Measurements from ENCODE around the gene CCDC13.
"Not testable (repeated sequence)": the region's sequence is repeated elsewhere in the genome, so short reads cannot be mapped to it uniquely, and the experiment has no call there.

Gene CCDC13, protein sequence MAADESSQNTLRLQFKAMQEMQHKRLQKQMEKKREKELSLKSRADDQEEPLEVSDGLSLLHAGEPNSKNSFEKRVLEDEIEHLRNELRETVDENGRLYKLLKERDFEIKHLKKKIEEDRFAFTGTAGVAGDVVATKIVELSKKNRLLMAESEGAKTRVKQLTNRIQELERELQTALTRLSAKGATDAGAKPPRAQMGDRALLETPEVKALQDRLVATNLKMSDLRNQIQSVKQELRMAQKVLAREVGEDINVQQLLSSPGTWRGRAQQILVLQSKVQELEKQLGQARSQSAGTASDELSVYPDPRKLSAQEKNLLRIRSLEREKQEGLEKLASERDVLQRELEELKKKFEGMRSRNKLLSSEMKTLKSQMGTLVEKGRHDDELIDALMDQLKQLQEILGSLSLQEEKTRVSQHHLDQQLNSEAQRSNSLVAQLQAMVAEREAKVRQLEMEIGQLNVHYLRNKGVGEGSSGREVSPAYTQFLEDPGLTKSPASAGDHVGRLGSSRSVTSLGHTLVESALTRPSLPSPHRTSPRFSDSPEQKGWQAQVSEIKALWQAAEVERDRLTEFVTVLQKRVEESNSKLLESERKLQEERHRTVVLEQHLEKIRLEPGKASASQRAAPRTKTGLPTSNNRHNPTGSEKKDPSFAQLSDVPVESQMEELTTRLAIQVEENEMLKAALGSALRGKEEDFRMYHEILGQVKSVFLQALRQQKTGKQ

DNA sequence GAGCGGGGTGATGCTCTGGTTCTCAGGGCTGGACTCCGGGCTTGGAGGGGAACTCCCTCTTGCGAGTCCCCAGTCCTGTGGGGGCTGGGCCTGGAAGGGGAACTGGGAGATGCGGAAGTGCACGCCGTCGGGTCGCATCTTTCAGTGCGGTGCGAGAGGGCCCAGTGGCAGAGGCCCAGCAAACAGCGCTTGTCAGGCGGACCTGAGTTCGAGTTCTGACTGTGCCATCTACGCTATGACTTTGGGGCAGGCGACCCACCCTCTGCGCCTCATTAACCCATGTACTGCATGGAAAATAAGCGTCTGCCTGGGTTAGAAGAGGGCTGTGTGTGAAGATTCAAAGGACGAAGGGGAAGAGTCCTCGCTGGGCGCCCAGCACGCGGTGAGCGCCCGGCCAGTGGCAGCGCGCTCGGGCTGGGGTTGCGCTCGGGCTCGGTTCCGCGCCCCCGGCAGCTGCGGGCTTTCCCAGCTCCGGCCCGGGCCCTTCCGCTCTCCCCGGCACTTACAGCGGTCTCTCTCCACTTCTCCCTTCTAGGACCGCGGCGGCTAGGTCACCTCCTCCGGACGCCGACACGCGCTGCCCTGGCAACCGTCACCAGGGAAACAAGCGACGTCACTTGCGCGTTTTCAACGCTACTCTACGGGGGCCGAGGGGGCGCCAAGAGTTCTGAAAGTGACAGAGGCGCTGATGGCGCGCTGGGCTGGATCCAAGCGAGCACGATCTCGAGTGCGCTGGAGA lies at the start of gene CCDC13:
Gene CCDC13, minus strand, starts transcription at position 584 of the 739 bp plus-strand sequence. CDS start 14,908 bp downstream, outside the sequence.
- peak; percentile 97 to 99 for DNase-seq

DNA sequence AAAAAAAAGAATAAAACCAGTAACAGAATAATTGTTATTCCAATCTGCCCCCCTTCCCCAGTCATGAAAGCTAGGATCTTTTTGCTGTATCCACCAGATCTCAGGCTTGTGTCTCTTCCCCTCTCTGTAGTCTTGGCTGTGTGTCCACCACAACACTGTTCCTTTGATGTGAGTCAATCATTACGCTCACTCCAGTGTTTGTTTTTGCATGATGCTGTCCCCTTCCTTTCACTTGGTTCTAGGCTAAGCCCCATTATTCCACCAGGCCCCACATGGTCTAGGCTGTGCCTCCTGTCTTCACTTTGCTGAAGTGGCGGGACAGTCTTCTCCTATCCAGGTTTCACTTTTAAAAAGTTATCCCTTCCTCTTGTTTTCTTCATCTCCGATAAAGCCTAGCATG lies 49.8 kb upstream of the CCDC13 start:
- no peak for DNase-seq

DNA sequence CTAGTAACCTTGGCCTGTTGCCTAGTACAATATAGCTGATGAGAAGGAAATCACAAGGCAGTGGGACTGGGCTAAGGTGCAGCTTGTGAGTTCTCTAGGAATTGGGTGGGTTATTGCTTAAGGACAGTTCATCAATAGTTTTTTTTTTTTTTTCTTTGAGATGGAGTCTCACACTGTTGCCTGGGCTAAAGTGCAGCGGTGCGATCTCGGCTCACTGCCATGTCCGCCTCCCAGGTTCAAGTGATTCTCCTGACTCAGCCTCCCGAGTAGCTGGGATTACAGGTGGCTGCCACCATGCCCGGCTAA lies 47.6 kb upstream of the CCDC13 start:
- DNase-seq: no peak

DNA sequence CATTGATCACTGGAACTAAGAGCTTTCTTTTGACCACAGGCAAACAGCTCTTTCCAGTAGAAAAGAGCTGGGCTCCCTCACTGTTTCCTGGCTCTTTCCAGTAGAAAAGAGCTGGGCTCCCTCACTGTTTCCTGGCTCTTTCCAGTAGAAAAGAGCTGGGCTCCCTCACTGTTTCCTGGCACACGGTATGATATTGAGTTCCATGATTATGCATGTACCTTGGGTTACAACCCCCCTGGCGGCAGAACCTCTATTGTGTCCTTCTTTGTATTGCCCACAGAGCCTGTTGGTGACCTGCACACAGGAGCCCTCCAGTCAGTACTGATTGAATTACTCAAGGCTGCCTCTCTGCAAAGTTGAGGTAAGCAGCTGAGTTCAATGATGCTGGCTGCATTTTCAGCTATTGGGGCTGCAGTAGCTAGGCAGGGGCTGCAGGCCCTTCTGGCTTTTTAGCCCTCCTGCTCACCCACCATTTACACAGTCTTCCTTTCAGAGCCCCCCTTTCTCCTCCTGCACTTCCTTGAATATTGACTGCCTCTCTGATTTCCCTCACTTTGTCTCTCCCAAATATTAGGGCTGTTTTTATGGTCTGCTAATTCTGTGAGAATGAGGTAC lies 46.4 kb upstream of the CCDC13 start:
- DNase-seq: peak; percentile 82 to 87

DNA sequence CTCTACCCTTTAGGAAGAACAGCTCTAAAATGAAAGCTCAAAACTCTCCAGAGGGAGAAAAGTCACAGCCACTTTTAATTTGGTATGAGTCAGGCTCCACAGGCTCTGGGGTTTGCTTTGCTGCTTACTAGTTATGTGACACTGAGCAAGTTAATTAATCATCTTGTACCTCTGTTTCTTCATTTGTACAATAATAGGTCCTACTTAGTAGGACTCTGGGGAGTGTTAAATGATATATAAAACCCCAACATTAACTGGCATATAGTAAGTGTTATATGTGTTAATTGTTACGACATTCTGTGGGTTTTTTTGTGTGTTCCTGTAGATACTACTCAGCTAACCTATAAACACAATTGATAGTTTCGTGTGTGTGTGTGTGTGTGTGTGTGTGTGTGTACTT lies 42.8 kb upstream of the CCDC13 start:
- DNase-seq: no peak

DNA sequence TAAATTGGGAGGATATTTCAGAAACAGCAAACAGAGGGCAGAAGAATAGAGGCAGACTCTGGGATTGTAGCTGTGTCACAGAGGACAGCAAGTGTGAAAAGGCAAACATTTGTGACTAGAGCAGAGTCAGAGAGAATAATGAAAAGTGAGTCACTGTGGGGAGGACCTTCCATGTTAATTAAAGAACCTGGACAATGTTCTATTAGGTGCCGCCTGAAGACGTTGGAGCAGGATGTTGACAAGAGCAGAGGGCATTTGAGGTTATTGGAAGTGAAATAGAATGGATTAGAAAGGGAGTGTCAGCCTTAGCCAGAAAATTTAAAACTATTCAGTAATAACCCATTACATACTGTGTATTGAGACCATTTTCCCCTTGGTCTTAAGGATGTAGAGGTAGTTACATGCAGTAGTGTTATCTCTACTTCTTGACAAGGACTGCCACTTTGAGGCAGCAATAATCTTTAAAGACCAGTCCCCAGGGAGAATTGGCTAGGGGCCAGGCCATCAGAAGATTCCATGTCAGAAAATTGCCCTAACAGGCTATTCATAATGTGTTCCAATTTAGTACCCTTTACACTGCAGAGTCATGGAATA lies 42.0 kb upstream of the CCDC13 start:
- DNase-seq: no peak

DNA sequence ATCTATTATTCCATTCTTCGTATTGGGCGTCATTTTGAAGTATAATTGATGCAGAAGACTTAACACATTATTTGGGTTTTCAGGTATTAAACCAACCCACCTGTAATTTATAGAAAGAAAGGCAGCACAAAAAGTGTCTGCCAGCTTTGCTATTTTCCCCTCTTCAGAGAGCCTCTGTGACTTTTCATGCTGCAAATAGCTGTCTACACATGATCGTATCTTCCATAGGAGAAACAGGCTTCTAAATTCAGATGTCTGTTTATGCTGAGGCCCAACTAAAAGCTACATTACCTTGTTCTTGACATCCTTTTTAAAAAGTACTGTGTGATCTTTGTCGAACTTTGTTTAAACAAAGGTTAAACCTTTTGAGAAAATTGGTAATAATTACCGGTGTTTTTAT lies 41.2 kb upstream of the CCDC13 start:
- no peak for DNase-seq

DNA sequence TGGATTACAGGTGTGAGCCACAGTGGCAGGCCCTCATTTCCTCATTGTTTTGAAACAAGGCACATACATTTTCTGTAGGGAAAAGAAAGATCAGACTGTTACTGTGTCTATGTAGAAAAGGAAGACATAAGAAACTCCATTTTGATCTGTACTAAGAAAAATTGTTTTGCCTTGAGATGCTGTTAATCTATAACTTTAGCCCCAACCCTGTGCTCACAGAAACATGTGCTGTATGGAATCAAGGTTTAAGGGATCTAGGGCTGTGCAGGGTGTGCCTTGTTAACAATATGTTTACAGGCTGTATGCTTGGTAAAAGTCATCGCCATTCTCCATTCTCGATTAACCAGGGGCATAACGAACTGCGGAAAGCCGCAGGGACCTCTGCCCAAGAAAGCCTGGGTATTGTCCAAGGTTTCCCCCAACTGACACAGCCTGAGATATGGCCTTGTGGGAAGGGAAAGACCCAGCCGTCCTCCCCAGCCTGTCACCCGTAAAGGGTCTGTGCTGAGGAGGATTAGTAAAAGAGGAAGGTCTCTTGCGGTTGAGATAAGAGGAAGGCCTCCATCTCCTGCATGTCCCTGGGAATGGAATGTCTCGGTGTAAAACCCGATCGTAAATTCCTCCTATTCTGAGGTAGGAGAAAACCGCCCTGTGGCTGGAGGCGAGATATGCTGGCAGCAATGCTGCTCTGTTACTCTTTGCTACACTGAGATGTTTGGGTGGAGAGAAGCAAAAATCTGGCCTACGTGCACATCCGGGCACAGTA lies 38.2 kb upstream of the CCDC13 start:
- DNase-seq: not testable (repeated sequence)

DNA sequence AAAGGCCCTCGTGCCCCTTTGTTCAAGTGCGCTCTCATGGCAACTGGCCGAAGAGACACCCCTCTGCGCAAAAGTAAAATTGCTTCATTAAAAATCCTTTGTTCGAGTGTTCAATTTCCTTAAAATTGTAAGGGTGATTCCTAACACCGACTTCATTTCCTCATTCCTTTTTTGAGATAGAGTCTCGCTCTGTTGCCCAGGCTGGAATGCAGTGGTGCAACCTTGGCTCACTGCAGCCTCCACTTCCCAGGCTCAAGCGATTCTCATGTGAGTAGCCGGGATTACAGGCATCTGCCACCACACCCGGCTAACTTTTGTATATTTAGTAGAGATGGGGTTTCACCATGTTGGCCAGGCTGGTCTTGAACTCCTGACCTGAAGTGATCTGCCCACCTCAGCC lies 37.7 kb upstream of the CCDC13 start:
- DNase-seq: not testable (repeated sequence)

DNA sequence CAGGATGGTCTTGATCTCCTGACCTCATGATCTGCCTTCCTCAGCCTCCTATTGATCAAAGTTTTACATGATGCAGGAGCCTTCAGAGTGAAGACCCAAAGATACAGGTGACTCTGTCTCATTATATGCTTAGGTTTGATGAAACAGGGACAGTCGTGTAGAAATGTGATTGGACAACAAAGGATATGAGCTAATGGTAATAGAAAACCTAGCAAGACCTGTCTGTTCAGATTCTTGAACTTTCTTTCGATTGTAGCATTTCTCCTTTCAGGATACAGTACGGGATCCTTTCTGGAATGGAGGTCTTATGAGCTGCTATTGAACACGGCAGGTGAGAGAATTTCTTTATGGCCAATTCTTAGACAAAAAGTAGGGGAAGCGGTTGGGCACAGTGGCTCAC lies 36.1 kb upstream of the CCDC13 start, which contains the start of gene ACKR2:
Gene ACKR2, plus strand, starts transcription at position 244 of the 400 bp plus-strand sequence. CDS start 55,058 bp downstream, outside the sequence.
- DNase-seq: no peak

DNA sequence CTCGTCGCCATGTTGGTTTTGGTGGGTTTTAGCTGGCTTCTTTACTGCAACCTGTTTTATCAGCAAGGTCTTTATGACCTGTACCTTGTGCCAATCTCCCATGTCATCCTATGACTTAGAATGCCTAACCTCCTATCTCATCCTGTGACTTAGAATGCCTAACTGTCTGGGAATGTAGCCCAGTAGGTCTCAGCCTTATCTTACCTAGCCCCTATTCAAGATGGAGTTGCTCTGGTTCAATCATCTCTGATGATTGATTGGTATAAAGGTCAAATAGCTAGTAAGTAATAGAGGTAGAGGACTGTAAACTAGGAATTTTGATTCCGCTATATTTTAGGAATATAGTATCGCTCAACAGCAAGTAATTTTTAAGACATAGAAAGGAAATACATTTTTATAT lies 34.9 kb upstream of the CCDC13 start:
- DNase-seq: no peak

DNA sequence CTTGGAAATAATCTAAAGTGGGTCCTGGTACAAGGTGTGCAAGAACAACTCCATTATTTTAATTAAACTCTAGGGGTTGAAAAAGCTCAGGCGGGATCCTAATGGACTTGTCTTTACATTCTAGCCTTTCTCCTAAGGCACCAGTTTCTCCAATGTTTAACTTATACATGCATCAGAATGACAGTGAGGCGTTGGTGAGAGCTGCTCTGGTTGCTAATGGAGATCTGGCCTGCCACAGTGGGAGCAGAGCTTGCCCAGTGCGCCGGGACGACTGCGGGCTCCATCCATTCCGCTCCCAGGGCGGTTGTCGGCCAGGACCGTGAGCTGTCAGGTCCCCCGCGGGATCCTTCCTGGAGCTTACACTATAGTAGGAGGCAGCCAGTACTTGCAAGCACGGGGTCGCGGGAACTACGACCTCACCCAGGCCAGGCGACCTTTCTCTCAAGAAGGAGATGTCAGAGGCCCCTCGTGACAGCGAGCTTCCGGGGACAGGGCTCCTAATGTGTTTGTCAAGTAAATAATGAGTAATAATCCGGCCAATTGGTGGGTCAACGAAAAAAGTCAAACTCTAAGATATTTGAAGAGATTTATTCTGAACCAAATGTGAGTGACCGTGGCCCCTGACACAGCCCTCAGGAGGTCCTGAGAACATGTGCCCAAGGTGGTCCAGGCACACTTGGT lies 32.2 kb upstream of the CCDC13 start:
- peak; percentile 10 to 47 for DNase-seq

DNA sequence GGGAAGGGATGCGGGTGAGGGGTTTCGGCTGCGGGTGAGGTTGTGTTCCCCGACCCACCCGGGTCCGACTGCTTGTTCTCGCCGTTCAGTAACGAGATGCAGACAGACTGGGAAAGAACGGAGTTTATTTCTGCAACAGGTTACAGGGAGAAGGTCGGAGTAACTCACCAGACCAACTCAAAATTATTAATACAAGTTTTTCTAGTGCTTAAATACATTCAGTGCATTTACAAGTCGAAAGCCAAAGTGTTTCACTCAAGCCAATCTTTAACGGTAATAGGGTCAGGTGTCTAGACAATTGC lies 31.7 kb upstream of the CCDC13 start:
- no peak for DNase-seq

DNA sequence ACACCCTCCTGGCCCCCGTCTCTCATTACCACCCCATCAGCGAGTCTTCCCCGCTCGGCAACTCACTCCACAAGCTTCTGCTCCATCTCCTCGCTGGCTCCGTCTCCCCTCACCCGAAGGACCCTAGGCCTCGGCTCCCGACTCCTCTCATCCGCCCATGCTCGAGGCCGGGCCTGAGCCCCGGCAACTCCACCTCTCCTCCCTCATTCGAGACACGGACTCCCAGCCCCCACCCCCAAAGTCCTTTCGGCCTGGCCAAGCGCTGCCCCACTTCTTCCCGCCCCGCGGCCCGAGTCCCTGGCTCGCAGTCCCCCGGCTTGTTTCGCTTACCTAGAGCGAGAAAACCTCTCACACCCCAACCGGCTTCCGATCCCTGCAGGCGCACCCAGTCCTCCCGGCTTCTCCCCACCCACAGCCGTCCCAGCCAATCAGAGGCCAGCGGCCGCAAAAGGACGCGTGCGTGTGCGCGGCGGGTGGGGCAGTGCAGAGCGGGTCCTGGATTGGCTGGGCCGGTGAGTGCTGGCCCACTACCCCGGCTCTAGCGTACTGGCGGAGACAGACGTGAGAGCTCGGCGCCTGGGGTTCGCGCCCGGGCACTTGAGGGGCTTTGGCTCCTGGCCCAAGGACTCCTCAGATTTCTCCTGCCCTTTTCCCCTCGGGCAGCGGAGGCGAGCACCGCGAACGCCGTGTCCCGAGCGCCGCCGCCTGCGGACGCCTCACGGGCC lies 31.2 kb upstream of the CCDC13 start, which contains the start of gene HIGD1A:
Gene HIGD1A, minus strand, starts transcription at position 385 of the 725 bp plus-strand sequence. CDS start 10,237 bp downstream, outside the sequence.
- peak; percentile 96 to 98 for DNase-seq

DNA sequence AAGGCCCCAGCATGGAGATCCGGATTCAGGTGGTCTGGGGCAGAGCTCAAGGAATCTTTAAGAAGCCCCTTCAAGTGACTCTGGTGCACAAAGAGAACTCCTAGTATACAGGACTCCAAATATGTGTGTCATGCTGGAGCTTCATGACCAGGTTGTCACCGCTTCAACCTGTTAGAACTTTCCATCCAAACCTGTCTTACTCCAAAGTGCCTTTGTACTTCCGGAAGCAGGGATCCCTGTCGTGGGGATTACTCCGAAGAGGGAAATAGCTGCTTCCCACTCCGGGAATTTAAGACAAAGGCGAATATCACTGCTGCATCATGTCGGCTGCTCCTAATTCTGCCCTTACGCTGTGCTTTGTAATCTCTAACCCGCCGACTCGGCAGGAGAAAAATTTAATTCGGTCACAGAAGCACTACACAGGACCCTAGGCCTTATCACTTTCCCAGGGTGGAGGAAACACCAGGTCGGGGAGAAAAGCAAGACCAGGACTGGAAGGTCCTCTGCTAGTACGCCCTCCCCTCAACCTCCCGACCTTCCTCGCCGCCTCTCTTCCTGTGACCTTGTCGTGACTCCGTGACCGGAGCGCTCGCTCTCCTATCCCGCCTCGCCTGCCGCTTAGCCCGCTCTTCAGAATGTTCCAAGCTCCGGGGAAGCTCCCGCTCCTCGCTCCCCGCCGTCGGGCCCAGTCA lies 30.5 kb upstream of the CCDC13 start:
- peak; percentile 52 to 53 for DNase-seq

DNA sequence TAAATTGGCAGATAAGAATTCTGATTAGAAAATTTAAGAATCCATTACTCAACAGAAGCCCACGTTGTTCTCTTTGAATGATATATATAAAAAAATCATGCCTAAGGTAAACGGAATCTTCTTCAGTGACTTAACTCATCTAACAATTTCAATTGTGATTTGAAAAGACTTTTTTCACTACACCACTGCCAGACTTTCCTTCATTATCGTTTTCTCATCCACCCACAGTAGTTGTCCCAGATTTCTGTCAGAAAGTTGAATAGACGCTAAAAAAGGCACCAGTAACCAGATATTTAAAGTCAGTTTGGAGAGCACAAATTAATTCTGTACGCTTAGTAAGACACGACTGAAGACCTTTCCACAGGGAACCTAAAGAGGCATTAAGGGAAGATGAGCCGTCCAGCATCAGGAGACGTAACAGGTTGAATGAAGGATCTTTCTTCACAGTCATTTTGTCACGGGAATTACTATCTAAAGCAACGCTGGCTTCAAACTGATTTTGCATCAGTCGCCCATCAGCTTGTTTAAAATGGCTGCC lies 29.9 kb upstream of the CCDC13 start:
- no peak for DNase-seq

DNA sequence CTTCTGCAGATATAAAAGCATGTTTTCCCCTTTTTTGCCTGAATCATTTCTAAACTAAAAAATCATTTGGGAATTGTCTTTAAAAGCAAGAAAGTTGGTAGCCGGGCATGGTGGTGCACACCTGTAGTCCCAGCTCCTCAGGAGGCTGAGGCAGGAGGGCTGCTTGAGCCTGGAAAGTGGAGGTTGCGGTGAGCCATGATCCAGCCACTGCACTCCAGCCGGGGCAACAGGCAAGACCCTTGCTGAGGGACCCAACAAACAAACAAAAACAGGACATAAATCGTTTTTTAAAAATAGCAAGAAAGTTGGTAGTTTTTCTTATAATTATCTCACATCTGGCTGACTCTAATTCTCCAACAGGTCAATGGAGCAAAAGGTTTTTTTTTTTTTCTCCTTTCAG lies 28.7 kb upstream of the CCDC13 start:
- DNase-seq: no peak

DNA sequence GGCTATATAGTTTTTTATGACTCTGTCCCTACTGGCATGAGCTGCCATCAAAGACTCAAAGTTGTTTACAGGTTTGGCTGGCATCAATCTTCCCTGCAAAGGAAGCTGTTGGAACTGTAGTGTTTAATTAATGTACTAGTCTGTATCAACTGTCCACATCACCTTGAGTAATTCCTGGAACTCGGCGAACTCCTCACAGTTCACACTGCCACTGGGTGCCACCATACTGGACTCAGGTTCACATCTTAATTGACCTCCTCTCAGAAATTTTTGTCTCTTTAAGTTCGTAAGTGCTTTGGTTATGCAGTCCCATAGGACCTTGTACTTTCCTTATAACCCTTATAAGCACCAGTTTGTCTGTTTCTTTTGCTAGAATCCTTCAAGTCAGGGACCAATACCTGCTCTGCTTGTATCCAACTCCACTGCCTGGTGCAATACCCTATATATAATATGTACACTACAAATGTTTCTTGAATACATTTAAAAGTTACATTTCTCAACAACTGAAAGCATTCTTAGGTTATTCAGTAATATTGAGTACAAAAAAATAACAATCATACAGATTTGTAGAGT lies 28.1 kb upstream of the CCDC13 start:
- no peak for DNase-seq

DNA sequence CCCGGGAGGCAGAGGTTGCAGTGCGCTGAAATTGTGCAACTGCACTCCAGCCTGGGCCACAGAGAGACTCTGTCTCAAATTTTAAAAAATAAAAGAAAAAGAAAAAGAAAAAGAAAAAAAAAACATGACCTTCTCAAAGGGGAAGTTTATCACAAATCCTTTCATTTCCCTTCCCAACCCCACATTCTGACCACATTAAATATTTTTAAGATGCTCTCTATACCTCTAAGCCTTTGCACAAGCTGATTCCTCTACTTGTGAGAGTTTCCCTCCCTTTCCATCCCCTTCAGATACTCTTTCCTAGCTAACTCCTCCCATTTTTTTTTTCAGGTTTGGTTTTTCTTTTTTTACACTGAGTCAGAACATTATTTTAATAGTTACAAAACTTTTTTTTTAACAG lies 27.2 kb upstream of the CCDC13 start:
- DNase-seq: no peak

Data from SHP77 (cell line).